HEK293 (cell line): ENCODE data around the gene CD40.

ENCODE experiments used
- REPIN1 ChIP-seq: fragments of 450-650 bp; formaldehyde crosslinking; IDR thresholded peaks from 2 replicates; pipeline ENCODE4 v1.5.1; 2017; ENCODE audit warnings: missing biosample characterization, missing genetic modification characterization, low read depth
- ZBTB7A ChIP-seq: fragments of 450-650 bp; formaldehyde crosslinking; IDR thresholded peaks from 2 replicates; pipeline ENCODE4 v1.5.1; 2016; ENCODE audit warnings: low read depth, missing biosample characterization, missing genetic modification characterization
- ZNF157 ChIP-seq: fragments of 450-650 bp; formaldehyde crosslinking; IDR thresholded peaks from 2 replicates; pipeline ENCODE4 v1.5.1; 2016; ENCODE audit warnings: missing biosample characterization, missing genetic modification characterization
- ZNF501 ChIP-seq: fragments of 450-650 bp; formaldehyde crosslinking; IDR thresholded peaks from 2 replicates; pipeline ENCODE4 v1.5.1; 2016; ENCODE audit warnings: missing biosample characterization, missing genetic modification characterization
- ZNF521 ChIP-seq: fragments of 450-650 bp; formaldehyde crosslinking; IDR thresholded peaks from 2 replicates; pipeline ENCODE4 v1.5.1; 2017; ENCODE audit warnings: missing biosample characterization, mild to moderate bottlenecking, missing genetic modification characterization
- ZNF664 ChIP-seq: fragments of 450-650 bp; formaldehyde crosslinking; IDR thresholded peaks from 2 replicates; pipeline ENCODE4 v1.5.1; 2016; ENCODE audit warnings: missing biosample characterization, missing genetic modification characterization
- TF ChIP-seq, protein P1 (sequence below): fragments of 450-650 bp; formaldehyde crosslinking; IDR thresholded peaks from 2 replicates; pipeline ENCODE4 v1.5.1; 2016; ENCODE audit warnings: missing biosample characterization, missing genetic modification characterization
- TF ChIP-seq, protein P2 (sequence below): fragments of 450-650 bp; formaldehyde crosslinking; IDR thresholded peaks from 2 replicates; pipeline ENCODE4 v1.5.1; 2016; ENCODE audit warnings: missing biosample characterization, missing genetic modification characterization, low read depth
- TF ChIP-seq, protein P3 (sequence below): fragments of 450-650 bp; formaldehyde crosslinking; IDR thresholded peaks from 2 replicates; pipeline ENCODE4 v1.5.1; 2016; ENCODE audit warnings: missing biosample characterization, missing genetic modification characterization
- TF ChIP-seq, protein P4 (sequence below): fragments of 450-650 bp; formaldehyde crosslinking; IDR thresholded peaks from 2 replicates; pipeline ENCODE4 v1.5.1; 2016; ENCODE audit warnings: missing biosample characterization, missing genetic modification characterization

DNA sequence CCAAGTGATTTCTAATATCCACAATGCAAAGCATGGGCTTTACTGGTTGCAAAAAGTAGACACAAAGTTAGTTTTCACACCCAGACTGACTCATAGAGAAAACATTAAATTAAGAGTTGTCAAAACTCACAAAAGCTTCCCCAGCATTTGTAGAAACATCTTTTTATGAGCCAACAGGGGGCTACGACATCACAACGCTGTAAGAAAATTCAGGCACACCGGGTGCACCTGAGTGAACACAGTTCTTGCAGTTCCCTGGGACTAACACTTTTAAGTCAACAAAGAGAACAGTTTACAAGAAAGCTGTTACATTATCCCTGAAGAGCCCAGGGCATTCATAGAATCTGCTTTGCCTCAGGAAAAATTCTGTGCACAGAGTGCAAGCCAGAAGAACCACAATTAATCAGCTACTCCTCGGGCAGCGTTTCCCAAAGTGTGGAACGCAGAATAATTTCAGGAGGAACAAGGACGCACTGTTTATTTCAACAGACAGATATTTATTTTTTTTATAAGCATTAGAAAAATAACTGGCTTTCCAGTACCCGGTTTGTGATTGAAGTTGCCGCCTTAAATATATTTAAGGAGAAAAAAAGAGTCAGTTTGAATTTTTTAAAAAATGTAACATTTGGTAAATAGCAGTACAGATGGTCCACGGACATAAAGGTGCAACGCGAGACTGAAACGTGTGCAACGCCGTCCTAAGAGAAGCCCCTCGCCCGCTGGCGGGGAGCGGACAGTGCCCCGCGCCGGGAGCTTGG lies 29.5 kb upstream of the CD40 start:
- TF ChIP-seq, protein P1, sequence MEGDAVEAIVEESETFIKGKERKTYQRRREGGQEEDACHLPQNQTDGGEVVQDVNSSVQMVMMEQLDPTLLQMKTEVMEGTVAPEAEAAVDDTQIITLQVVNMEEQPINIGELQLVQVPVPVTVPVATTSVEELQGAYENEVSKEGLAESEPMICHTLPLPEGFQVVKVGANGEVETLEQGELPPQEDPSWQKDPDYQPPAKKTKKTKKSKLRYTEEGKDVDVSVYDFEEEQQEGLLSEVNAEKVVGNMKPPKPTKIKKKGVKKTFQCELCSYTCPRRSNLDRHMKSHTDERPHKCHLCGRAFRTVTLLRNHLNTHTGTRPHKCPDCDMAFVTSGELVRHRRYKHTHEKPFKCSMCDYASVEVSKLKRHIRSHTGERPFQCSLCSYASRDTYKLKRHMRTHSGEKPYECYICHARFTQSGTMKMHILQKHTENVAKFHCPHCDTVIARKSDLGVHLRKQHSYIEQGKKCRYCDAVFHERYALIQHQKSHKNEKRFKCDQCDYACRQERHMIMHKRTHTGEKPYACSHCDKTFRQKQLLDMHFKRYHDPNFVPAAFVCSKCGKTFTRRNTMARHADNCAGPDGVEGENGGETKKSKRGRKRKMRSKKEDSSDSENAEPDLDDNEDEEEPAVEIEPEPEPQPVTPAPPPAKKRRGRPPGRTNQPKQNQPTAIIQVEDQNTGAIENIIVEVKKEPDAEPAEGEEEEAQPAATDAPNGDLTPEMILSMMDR (tag by site-specific recombination) = no peak
- TF ChIP-seq REPIN1 (tag by site-specific recombination) = no peak
- no peak for TF ChIP-seq ZBTB7A (tag by site-specific recombination)
- TF ChIP-seq ZNF664 = no peak
- TF ChIP-seq ZNF157 (tag by site-specific recombination) = no peak
- TF ChIP-seq, protein P2, sequence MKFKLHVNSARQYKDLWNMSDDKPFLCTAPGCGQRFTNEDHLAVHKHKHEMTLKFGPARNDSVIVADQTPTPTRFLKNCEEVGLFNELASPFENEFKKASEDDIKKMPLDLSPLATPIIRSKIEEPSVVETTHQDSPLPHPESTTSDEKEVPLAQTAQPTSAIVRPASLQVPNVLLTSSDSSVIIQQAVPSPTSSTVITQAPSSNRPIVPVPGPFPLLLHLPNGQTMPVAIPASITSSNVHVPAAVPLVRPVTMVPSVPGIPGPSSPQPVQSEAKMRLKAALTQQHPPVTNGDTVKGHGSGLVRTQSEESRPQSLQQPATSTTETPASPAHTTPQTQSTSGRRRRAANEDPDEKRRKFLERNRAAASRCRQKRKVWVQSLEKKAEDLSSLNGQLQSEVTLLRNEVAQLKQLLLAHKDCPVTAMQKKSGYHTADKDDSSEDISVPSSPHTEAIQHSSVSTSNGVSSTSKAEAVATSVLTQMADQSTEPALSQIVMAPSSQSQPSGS (tag by site-specific recombination) = no peak
- TF ChIP-seq ZNF521 = no peak
- TF ChIP-seq, protein P3, sequence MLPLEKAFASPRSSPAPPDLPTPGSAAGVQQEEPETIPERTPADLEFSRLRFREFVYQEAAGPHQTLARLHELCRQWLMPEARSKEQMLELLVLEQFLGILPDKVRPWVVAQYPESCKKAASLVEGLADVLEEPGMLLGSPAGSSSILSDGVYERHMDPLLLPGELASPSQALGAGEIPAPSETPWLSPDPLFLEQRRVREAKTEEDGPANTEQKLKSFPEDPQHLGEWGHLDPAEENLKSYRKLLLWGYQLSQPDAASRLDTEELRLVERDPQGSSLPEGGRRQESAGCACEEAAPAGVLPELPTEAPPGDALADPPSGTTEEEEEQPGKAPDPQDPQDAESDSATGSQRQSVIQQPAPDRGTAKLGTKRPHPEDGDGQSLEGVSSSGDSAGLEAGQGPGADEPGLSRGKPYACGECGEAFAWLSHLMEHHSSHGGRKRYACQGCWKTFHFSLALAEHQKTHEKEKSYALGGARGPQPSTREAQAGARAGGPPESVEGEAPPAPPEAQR (tag by site-specific recombination) = no peak
- TF ChIP-seq, protein P4, sequence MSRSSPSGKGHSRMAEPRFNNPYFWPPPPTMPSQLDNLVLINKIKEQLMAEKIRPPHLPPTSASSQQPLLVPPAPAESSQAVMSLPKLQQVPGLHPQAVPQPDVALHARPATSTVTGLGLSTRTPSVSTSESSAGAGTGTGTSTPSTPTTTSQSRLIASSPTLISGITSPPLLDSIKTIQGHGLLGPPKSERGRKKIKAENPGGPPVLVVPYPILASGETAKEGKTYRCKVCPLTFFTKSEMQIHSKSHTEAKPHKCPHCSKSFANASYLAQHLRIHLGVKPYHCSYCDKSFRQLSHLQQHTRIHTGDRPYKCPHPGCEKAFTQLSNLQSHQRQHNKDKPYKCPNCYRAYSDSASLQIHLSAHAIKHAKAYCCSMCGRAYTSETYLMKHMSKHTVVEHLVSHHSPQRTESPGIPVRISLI = no peak
- TF ChIP-seq ZNF501 (tag by site-specific recombination) = no peak
